ENCODE results near the gene RAMP3.

DNA sequence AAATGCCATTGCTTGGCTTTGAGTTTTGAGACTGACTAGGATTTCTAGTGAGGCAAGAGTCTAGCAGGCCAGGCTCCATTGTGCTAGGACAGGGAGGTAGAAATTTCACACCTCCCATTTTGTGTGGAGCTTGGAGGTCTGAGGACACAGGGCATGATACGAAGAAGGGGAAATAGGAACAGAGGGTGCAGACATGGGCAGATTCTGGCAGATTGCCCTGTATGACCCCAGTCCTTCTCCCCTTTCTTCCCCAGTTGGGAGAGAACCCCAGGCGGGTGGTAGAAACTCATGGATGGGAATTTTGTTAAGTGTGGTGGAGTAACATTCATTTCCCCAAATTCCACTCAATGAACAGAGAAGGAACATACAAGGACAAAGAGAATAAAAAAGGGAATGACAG, 54.4 kb downstream of the RAMP3 start:
- TF ChIP-seq POLR2A (IDR thresholded peaks at IDR 0.05), result no peak
- TF ChIP-seq, protein P1, sequence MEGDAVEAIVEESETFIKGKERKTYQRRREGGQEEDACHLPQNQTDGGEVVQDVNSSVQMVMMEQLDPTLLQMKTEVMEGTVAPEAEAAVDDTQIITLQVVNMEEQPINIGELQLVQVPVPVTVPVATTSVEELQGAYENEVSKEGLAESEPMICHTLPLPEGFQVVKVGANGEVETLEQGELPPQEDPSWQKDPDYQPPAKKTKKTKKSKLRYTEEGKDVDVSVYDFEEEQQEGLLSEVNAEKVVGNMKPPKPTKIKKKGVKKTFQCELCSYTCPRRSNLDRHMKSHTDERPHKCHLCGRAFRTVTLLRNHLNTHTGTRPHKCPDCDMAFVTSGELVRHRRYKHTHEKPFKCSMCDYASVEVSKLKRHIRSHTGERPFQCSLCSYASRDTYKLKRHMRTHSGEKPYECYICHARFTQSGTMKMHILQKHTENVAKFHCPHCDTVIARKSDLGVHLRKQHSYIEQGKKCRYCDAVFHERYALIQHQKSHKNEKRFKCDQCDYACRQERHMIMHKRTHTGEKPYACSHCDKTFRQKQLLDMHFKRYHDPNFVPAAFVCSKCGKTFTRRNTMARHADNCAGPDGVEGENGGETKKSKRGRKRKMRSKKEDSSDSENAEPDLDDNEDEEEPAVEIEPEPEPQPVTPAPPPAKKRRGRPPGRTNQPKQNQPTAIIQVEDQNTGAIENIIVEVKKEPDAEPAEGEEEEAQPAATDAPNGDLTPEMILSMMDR (IDR thresholded peaks at IDR 0.05), result no peak

All from prostate gland (tissue), 2 donors.